ENCODE results near the gene SUFU.

GRCh38 chr10:102523250-102524029, 19.7 kb downstream of the SUFU start:
- TF ChIP-seq CTCF (IDR thresholded peaks at IDR 0.05; ENCODE audit: insufficient read depth, low read length, poor library complexity, severe bottlenecking), result no peak
- TF ChIP-seq EZH2phosphoT487 (conservative IDR thresholded peaks at IDR 0.05; ENCODE audit: low read length), result no peak

Measured in SU-DHL-6 (cell line).